K562 (cell line): ENCODE measurements around the gene TTC39A. TPM values are rescaled to one million over a fixed set of nuclear protein-coding genes. Genes with fewer than 3 reads are reported as not detected.
A peak's percentile ranks its signal among the peaks of the same experiment; 100 is the strongest.

Experiments
- CBFA2T3 ChIP-seq: fragments of 450-650 bp; IDR thresholded peaks from 2 replicates; pipeline ENCODE4 v1.6.1; 2017
- CSDE1 ChIP-seq, 2 experiments: fragments of 450-650 bp; IDR thresholded peaks; 2 replicates each; pipeline ENCODE4 v1.6.1; 2016; ENCODE audit warnings: mild to moderate bottlenecking in 1 of 2
- ELF4 ChIP-seq: fragments of 450-650 bp; formaldehyde crosslinking; IDR thresholded peaks from 2 replicates; pipeline ENCODE4 v1.4.0; 2022; ENCODE audit warnings: missing genetic modification characterization
- FOXP1 ChIP-seq: sonication (generic); formaldehyde crosslinking; IDR thresholded peaks from 2 replicates; pipeline ENCODE4 v1.8.0; 2022; ENCODE audit warnings: mild to moderate bottlenecking, missing genetic modification reagents
- NCOR1 ChIP-seq: fragments of 450-650 bp; IDR thresholded peaks from 2 replicates; pipeline ENCODE4 v1.6.1; 2016; ENCODE audit warnings: mild to moderate bottlenecking, moderate library complexity
- NRF1 ChIP-seq, 2 experiments: fragments of 450-650 bp; IDR thresholded peaks in 1 of 2; conservative IDR thresholded peaks in 1 of 2; 2 replicates each; pipeline ENCODE4 v1.6.1; 2014; ENCODE audit warnings: mild to moderate bottlenecking in 2 of 2
- SMARCA4 ChIP-seq: fragments of 450-650 bp; IDR thresholded peaks from 2 replicates; pipeline ENCODE4 v1.6.1; 2016
- TCF3 ChIP-seq: sonication (generic); formaldehyde crosslinking; IDR thresholded peaks from 2 replicates; pipeline ENCODE4 v1.4.0; 2020; ENCODE audit warnings: mild to moderate bottlenecking, missing genetic modification reagents
- TEAD4 ChIP-seq, 2 experiments: sonication (generic) in 1 of 2; formaldehyde crosslinking in 1 of 2; IDR thresholded peaks; 2 replicates each; pipeline versions ENCODE4 v1.6.1 to v1.8.0; 2012 to 2022; ENCODE audit warnings: borderline replicate concordance in 1 of 2, inconsistent platforms in 1 of 2, low read length in 1 of 2, mild to moderate bottlenecking in 1 of 2, missing genetic modification reagents in 1 of 2
- ZBTB40 ChIP-seq, 2 experiments: fragments of 450-650 bp in 1 of 2; sonication (generic) in 1 of 2; formaldehyde crosslinking in 1 of 2; IDR thresholded peaks; 2 replicates each; pipeline versions ENCODE4 v1.7.1 to v1.9.0; 2016 to 2022; ENCODE audit warnings: inconsistent platforms in 1 of 2, mild to moderate bottlenecking in 1 of 2, missing genetic modification reagents in 1 of 2
- ZNF140 ChIP-seq: fragments of 250-450 bp; sonication (Bioruptor Pico); IDR thresholded peaks from 2 replicates; pipeline ENCODE4 v1.8.0; 2021; ENCODE audit warnings: moderate library complexity, mild to moderate bottlenecking, inconsistent platforms
- polyA plus RNA-seq, 8 experiments: library from polyadenylated mRNA; depleted of rRNA in 4 of 8; stranded (reverse) in 5 of 8; unstranded in 3 of 8; fragments of >200 nt; fragmentation: Nextera tagmentation in 2 of 8; fragmentation: Illumina TruSeq in 1 of 8; extraction: Ambion mirVana in 2 of 8; extraction: Trizol in 1 of 8; gene quantifications; 2 replicates each; pipeline versions ENCODE4 v1.2.1 to v1.2.3, GENCODE V29; 2011 to 2014; ENCODE audit warnings: inconsistent platforms in 1 of 8, missing spikeins in 1 of 8
- total RNA-seq, 7 experiments: library from RNA; depleted of rRNA in 6 of 7; stranded (reverse); fragments of >200 nt in 6 of 7; fragmentation: Illumina TruSeq in 2 of 7; extraction: Trizol in 2 of 7; gene quantifications; 2 replicates each; pipeline versions ENCODE4 v1.2.1 to v1.2.3, GENCODE V29; 2011 to 2021; ENCODE audit warnings: low replicate concordance in 1 of 7

The TTC39A gene
- total and polyA plus RNA-seq, 9 of the 15 experiments (the other 6 are each of a cell fraction or from before 2014, with no cell fraction given), result 0.18 to 0.82 (median 0.35) TPM

- TF ChIP-seq TEAD4 (IDR thresholded peaks at IDR 0.05; ENCODE audit: low read length), result peak; percentile 40; the same call in 1 of the 2 replicates
- TF ChIP-seq TEAD4 (CRISPR knock-in tag; IDR thresholded peaks at IDR 0.05; ENCODE audit: borderline replicate concordance), result no peak; the same call in 1 of the 2 replicates
- peak; percentile 51; the same call in 1 of the 2 replicates for TF ChIP-seq ELF4 (CRISPR knock-in tag)
- TF ChIP-seq NRF1 (conservative IDR thresholded peaks at IDR 0.05 in 1 of 2, IDR thresholded peaks at IDR 0.05 in 1 of 2), result 0 out of 4 replicates have a peak, but pooled peaks of 1 of the 2 experiments have one; percentile 29
- TF ChIP-seq TCF3 (CRISPR knock-in tag), result peak; percentile 77
- peak; percentile 16; the same call in 1 of the 2 replicates for TF ChIP-seq NCOR1
- no peak for TF ChIP-seq CSDE1 (IDR thresholded peaks at IDR 0.05)
- TF ChIP-seq ZNF140, result no peak
- TF ChIP-seq CBFA2T3, result peak; percentile 70
- TF ChIP-seq ZBTB40 (IDR thresholded peaks at IDR 0.05), result no peak
- no peak for TF ChIP-seq ZBTB40 (CRISPR knock-in tag; IDR thresholded peaks at IDR 0.05)
- peak; percentile 42; the same call in 1 of the 2 replicates for TF ChIP-seq SMARCA4
- peak; percentile 50; the same call in 1 of the 2 replicates for TF ChIP-seq FOXP1 (CRISPR knock-in tag)
Observed at GRCh38 chr1:51280321-51280978, 49.9 kb downstream of the TTC39A start (continued).
